ENCODE measurements around the gene PRR36. TPM values are rescaled to one million over a fixed set of nuclear protein-coding genes. Genes with fewer than 3 reads are reported as not detected.

PRR36 gene
- total RNA-seq, 4 donors from 2014 or later = not detected

DNA sequence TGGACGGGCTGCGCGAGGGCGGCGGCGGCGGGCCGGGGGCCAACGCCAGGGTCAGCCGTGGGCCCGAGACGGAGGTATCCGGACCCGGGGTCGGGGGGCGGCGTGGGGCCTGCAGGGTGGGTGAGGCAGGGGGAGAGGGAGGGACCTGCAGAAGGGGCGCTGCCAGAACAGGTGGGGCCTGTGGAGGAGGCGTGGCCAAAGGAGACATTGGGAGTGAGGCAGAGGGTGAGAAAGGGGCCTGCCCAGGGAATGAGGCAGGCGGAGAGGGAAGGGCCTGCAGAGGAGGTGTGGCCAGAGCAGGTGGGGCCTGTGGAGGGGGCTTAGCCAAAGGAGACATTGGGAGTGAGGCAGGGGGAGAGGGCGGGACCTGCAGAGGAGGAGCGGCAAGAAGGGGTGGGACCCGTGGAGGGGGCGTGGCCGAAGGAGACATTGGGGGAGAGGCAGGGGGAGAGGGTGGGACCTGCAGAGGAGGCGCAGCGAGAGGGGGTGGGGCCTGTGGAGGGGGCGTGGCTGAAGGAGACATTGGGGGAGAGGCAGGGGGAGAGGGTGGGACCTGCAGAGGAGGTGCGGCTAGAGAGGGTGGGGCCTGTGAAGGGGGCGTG lies 4.2 kb downstream of the PRR36 start:
- DNase-seq (ENCODE audit: low spot score) (no peak), ATAC-seq (ENCODE audit: low FRiP score) (no peak)
- TF ChIP-seq, protein P1, sequence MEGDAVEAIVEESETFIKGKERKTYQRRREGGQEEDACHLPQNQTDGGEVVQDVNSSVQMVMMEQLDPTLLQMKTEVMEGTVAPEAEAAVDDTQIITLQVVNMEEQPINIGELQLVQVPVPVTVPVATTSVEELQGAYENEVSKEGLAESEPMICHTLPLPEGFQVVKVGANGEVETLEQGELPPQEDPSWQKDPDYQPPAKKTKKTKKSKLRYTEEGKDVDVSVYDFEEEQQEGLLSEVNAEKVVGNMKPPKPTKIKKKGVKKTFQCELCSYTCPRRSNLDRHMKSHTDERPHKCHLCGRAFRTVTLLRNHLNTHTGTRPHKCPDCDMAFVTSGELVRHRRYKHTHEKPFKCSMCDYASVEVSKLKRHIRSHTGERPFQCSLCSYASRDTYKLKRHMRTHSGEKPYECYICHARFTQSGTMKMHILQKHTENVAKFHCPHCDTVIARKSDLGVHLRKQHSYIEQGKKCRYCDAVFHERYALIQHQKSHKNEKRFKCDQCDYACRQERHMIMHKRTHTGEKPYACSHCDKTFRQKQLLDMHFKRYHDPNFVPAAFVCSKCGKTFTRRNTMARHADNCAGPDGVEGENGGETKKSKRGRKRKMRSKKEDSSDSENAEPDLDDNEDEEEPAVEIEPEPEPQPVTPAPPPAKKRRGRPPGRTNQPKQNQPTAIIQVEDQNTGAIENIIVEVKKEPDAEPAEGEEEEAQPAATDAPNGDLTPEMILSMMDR (IDR thresholded peaks at IDR 0.05) = no peak

DNA sequence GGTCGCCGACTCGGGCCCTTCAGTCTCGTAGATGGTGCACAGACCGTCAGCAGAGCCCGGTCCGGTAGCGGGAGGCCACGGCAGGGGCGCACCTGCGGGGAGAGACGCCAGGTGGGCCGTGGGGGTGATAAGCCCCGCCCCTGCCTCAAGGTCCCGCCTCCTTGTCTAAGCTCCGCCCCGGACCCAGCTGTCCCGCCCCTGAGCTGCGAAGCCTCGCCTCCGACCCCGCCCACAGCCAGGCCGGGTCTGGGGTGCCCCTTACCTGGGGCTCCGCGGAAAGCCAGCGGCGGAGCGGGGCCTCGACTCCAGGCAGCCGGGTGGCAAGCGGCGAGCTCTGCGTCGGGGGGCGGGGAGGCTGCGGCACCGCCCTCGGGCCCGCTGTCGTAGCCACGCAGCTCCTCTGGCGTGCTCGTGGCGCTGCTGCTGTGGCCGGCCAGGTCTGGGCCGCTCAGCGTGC lies 4.7 kb downstream of the PRR36 start:
- TF ChIP-seq, protein P1 (IDR thresholded peaks at IDR 0.05) = no peak
- ATAC-seq (ENCODE audit: low FRiP score) (peak; percentile 53), DNase-seq (ENCODE audit: low spot score) (no peak)

DNA sequence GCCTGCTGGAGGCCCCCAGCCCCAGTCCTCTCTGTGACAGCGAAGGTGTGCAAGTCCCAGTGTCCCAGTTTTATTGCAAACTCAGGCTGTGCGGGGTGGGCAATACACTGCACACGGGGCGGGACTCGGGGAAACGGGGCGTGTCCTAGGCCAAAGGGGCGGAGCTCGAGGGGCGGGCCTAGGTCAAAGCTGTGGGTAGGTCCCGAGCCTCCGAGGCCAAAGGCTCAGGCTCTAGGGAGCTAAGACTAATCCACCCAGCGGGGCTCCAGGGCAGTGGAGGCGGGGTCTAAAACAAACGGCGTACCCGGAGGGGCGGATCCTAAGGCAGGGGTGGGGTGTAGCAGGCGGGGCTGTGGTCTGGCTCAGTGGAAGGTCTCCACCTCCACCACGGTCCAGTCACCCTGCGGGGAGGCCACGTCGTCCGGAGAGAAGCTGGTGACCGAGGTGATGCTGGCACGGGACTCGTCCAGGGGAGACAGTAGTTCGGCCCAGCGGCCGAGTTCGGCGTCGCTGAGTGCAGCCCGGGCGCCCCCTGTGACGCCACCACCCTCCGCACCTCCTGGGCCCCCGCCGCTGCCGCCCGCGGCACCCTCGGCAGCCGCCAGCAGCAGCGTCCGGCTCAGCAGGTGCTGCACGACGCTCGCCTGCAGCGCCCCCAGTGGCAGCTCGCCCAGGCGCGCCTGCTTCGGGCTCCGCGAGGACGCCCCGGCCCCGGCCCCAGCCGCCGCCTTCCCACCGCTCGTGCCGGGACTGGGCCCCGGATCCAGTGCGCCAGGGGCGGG lies 5.3 kb downstream of the PRR36 start:
- DNase-seq (ENCODE audit: low spot score) = no peak
- ATAC-seq (ENCODE audit: low FRiP score) = peak; percentile 73
- TF ChIP-seq, protein P1 (IDR thresholded peaks at IDR 0.05) = peak in 1 of 3 donors; percentile 86

DNA sequence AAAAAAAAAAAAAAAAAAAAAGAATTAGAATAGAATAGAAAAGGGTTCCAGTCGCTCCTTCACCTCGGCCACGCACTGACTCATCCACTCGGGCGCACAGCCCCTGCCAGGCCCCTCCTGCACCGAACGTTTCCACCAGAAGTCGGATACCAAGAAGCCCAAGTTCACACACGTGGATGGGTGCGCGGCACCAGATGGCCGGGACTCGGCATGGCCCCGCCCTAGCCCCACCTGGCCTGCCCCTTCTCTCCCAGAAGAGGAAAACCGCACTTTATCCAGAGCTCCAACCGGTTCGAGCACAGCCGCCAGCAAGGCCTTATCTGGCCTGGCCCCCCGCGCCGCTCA lies 5.9 kb downstream of the PRR36 start:
- no peak for DNase-seq (ENCODE audit: low spot score)
- TF ChIP-seq, protein P1 (IDR thresholded peaks at IDR 0.05) = no peak
- no peak for ATAC-seq (ENCODE audit: low FRiP score)

DNA sequence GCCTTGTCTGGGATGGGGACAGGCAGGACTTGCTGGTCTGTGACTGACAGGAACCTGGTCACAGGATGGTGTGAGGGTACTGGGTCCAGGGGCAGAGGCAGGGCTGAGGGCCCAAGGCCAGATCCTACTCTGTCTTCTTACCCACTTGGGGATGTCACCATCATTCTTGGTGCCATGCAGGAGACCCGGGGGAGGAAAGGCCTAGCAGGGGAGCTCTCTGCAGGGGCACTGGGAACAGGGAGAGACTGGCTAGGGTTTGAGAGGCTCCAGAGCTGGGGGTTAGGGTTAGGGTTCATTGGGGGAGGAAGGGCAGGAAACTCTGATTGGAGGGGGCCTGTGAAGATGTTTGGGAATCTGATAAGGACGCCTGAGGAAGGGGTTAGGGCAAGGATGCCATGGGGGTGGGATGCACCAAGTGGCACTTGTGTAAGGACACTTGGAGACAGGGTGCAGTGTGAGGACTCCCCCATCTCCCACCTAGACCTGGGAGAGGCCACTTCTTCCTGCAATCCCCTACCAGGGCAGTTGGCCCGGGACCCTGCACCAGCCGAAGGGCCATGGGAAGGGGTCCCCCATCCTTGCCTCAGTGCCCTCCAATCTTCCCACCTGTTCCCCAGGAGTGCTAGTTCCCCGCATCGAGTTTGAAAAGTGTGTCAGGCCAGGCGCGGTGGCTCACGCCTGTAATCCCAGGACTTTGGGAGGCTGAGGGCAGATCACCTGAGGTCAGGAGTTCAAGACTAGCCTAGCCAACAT lies 6.9 kb downstream of the PRR36 start:
- ATAC-seq (ENCODE audit: low FRiP score) (no peak), DNase-seq (ENCODE audit: low spot score) (no peak)
- TF ChIP-seq, protein P1 (IDR thresholded peaks at IDR 0.05) = no peak

DNA sequence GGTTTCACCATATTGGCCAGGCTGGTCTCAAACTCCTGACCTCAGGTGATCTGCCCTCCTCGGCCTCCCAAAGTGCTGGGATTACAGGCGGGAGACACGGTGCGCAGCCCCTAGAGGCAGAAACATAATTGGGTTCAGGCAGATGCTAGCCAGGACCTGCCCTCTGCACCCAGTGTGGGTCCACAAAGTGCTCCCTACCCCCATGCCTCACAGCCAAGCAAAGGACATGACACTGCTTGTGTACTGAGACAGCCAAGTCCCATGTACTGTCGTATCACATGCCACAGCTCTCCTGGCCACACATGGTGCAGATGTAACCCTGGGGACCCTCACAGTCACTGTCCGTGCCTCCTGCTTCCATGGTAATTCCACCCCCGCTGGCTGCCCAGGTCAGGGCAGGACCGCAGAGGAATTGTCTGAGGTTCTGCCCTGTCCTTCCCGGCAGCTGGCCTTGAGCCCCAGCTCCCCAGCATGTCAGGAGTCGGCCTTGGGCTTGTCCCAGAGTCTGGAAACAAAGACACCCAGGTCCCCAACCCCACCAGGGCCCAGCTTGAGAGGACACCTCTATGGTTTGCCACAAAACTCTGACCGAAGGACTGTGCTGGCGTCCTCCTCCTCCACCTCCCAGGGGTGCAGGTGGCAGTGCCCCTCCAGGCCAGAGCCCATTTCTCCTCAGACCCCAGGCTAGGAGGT lies 7.6 kb downstream of the PRR36 start:
- no peak for ATAC-seq (ENCODE audit: low FRiP score)
- TF ChIP-seq, protein P1 (IDR thresholded peaks at IDR 0.05) = no peak
- DNase-seq (ENCODE audit: low spot score) = no peak

All from omental fat pad (tissue), 4 donors.